GM23338 (cell line): Measurements from ENCODE around the gene KLHL18. TPM values are rescaled to one million over a fixed set of nuclear protein-coding genes. Genes with fewer than 3 reads are reported as not detected.

Experiments used
- ATAC-seq: fragments of 200-7000 bp; cut with Tn5 transposase; 3 replicates; pipeline ENCODE4 v1.9.1; 2020
- DNase-seq: peaks from one replicate; pipeline ENCODE4 v3.0.0-alpha.2; 2015; ENCODE audit warnings: low spot score
- H2AFZ ChIP-seq: fragments of 200-600 bp; sonication (generic); 2 replicates; pipeline ENCODE4 v1.8.0; 2016; ENCODE audit warnings: antibody characterized with exemption, mild to moderate bottlenecking, moderate library complexity
- H3F3A ChIP-seq: fragments of 200-600 bp; sonication (generic); replicated peaks from 2 replicates; pipeline ENCODE4 v1.8.0; 2017; ENCODE audit warnings: antibody characterized with exemption, mixed run types, low read depth
- H3K27ac ChIP-seq: fragments of 200-600 bp; sonication (generic); 2 replicates; pipeline ENCODE4 v1.6.1; 2016; ENCODE audit warnings: low read depth
- H3K27me3 ChIP-seq: fragments of 200-600 bp; sonication (generic); 2 replicates; pipeline ENCODE4 v1.8.0; 2016; ENCODE audit warnings: mild to moderate bottlenecking, mixed run types, moderate library complexity; ENCODE audit not compliant: insufficient read depth
- H3K36me3 ChIP-seq: fragments of 200-600 bp; sonication (generic); 2 replicates; pipeline ENCODE4 v1.8.0; 2016; ENCODE audit warnings: mild to moderate bottlenecking; ENCODE audit not compliant: insufficient read depth
- H3K4me1 ChIP-seq: fragments of 200-600 bp; sonication (generic); 2 replicates; pipeline ENCODE4 v1.8.0; 2016; ENCODE audit warnings: mild to moderate bottlenecking, moderate library complexity; ENCODE audit not compliant: insufficient read depth
- H3K4me2 ChIP-seq: fragments of 200-600 bp; sonication (generic); 2 replicates; pipeline ENCODE4 v1.7.1; 2017; ENCODE audit warnings: mixed run types
- H3K4me3 ChIP-seq: fragments of 200-600 bp; sonication (generic); 2 replicates; pipeline ENCODE4 v1.6.1; 2016; ENCODE audit warnings: mixed run types
- H3K79me2 ChIP-seq: fragments of 200-600 bp; sonication (generic); replicated peaks from 2 replicates; pipeline ENCODE4 v1.8.0; 2017; ENCODE audit warnings: mild to moderate bottlenecking; ENCODE audit not compliant: insufficient read depth
- H3K9me2 ChIP-seq: fragments of 200-600 bp; sonication (generic); 2 replicates; pipeline ENCODE4 v1.8.0; 2017; ENCODE audit not compliant: insufficient read depth
- H4K20me1 ChIP-seq: fragments of 200-600 bp; sonication (generic); replicated peaks from 2 replicates; pipeline ENCODE4 v1.8.0; 2017; ENCODE audit warnings: mild to moderate bottlenecking; ENCODE audit not compliant: insufficient read depth
- H3K27ac Mint-ChIP-seq: 2 replicates; pipeline ENCODE4 v1.8.0; 2020; ENCODE audit warnings: inconsistent platforms, mild to moderate bottlenecking, moderate library complexity, mixed read lengths
- H3K27me3 Mint-ChIP-seq: 3 replicates; pipeline ENCODE4 v1.8.0; 2022; ENCODE audit warnings: low read depth, mild to moderate bottlenecking, moderate library complexity, mixed read lengths, inconsistent platforms; ENCODE audit not compliant: insufficient read depth, poor library complexity
- H3K36me3 Mint-ChIP-seq: 3 replicates; pipeline ENCODE4 v1.8.0; 2021; ENCODE audit warnings: low read depth, mild to moderate bottlenecking, inconsistent platforms, moderate library complexity, mixed read lengths
- H3K4me1 Mint-ChIP-seq: 3 replicates; pipeline ENCODE4 v1.8.0; 2020; ENCODE audit warnings: mild to moderate bottlenecking, inconsistent platforms, mixed read lengths
- H3K4me3 Mint-ChIP-seq: 3 replicates; pipeline ENCODE4 v1.8.0; 2021; ENCODE audit warnings: moderate library complexity, mild to moderate bottlenecking, inconsistent platforms, mixed read lengths
- H3K9me3 Mint-ChIP-seq: 3 replicates; pipeline ENCODE4 v1.8.0; 2020; ENCODE audit warnings: moderate library complexity, mild to moderate bottlenecking, inconsistent platforms, mixed read lengths
- CREB1 ChIP-seq: fragments of 250-450 bp; sonication (Bioruptor Pico); IDR thresholded peaks from 2 replicates; pipeline ENCODE4 v1.5.0; 2020; ENCODE audit warnings: low read depth, mild to moderate bottlenecking, moderate library complexity
- CTCF ChIP-seq, 2 experiments: fragments of 200-600 bp in 1 of 2; sonication (generic) in 1 of 2; conservative IDR thresholded peaks; 2 replicates each; pipeline versions ENCODE4 v1.5.1 to v1.6.1; 2016 to 2017; ENCODE audit warnings: antibody characterized with exemption in 2 of 2, low read depth in 2 of 2, mild to moderate bottlenecking in 2 of 2, moderate library complexity in 1 of 2
- ETS1 ChIP-seq: IDR thresholded peaks from 2 replicates; pipeline ENCODE4 v1.6.1; 2016; ENCODE audit warnings: antibody characterized with exemption
- EZH2 ChIP-seq: fragments of 200-600 bp; sonication (generic); IDR thresholded peaks from one replicate; pipeline ENCODE4 v1.8.0; 2017; ENCODE audit warnings: antibody characterized with exemption, mild to moderate bottlenecking, low read depth; ENCODE audit not compliant: unreplicated experiment
- EZH2phosphoT487 ChIP-seq: fragments of 200-600 bp; sonication (generic); IDR thresholded peaks from one replicate; pipeline ENCODE4 v1.8.1; 2018; ENCODE audit warnings: antibody characterized with exemption; ENCODE audit not compliant: unreplicated experiment
- JUNB ChIP-seq: IDR thresholded peaks from one replicate; pipeline ENCODE4 v1.6.1; 2016; ENCODE audit warnings: antibody characterized with exemption; ENCODE audit not compliant: unreplicated experiment
- NANOG ChIP-seq: IDR thresholded peaks from 2 replicates; pipeline ENCODE4 v1.6.1; 2016; ENCODE audit warnings: antibody characterized with exemption, borderline replicate concordance
- POLR2AphosphoS5 ChIP-seq: IDR thresholded peaks from 2 replicates; pipeline ENCODE4 v1.6.1; 2016; ENCODE audit warnings: antibody characterized with exemption, low read depth
- STAT1 ChIP-seq: IDR thresholded peaks from one replicate; pipeline ENCODE4 v1.6.1; 2016; ENCODE audit warnings: antibody characterized with exemption; ENCODE audit not compliant: unreplicated experiment
- ZNF114 ChIP-seq: fragments of 250-450 bp; sonication (Bioruptor Pico); IDR thresholded peaks from 2 replicates; pipeline ENCODE4 v1.5.0; 2020; ENCODE audit warnings: mild to moderate bottlenecking, moderate library complexity
- ZNF331 ChIP-seq: fragments of 250-450 bp; sonication (Bioruptor Pico); IDR thresholded peaks from 2 replicates; pipeline ENCODE4 v1.5.0; 2020; ENCODE audit warnings: low read depth, mild to moderate bottlenecking, moderate library complexity
- polyA plus RNA-seq: library from polyadenylated mRNA; unstranded; fragments of >200 nt; fragmentation: Nextera tagmentation; extraction: Ambion mirVana; gene quantifications from 2 replicates; pipeline ENCODE4 v1.2.1, GENCODE V29; 2016
- total RNA-seq: library from RNA; depleted of rRNA; stranded (reverse); fragments of >200 nt; shearing (Covaris generic); gene quantifications from 2 replicates; pipeline ENCODE4 v1.2.3, GENCODE V29; 2014
- TF ChIP-seq, protein P1 (sequence below): IDR thresholded peaks from one replicate; pipeline ENCODE4 v1.6.1; 2018; ENCODE audit warnings: antibody characterized with exemption; ENCODE audit not compliant: unreplicated experiment

KLHL18 gene
- total and polyA plus RNA-seq, 2 experiments from 2014 or later = 11.3 to 18.1 TPM

DNA sequence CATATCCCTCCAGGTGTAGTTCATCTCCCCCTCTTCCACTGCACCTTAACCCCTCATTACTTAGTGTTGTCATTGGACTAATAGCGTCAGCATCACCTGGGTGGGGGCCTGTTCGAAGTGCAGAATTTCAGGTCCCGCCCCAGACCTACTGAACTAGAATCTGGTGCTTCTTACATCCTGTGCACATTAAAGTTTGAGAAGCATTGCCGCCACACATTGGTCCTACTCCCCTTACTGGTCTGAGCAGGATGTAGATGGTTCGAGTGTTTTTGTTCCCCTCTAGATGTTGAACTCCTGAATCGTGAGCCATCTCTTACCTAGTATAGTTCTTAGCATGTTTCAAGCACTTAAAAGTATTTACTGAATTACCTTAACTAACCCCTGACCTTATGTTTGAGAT is 13.2 kb downstream of the KLHL18 start:
- no peak overlapping the region for H3K4me3 Mint-ChIP-seq
- H3K27me3 Mint-ChIP-seq = peaks cover 3% of the 10 kb centered on the region
- Histone ChIP-seq H3F3A (no peaks in the 10 kb centered on the region), H3K4me1 (no peaks in the 10 kb centered on the region; the same call in 1 of the 2 replicates), H3K36me3 (no peaks in the 10 kb centered on the region), H2AFZ (no peak overlapping the region), H3K4me2 (no peak overlapping the region), H3K27ac (0 out of 2 replicates have a peak overlapping the region, but pooled peaks have one; percentile 36), H4K20me1 (peaks cover 35% of the 10 kb centered on the region), H3K79me2 (peaks cover 88% of the 10 kb centered on the region), H3K4me3 (no peak overlapping the region), H3K27me3 (no peaks in the 10 kb centered on the region), H3K9me2 (no peaks in the 10 kb centered on the region)
- ATAC-seq (no peak), DNase-seq (no peak)
- no peaks in the 10 kb centered on the region for H3K9me3 Mint-ChIP-seq
- TF ChIP-seq EZH2phosphoT487 = no peak
- TF ChIP-seq ETS1 = no peak
- no peak for TF ChIP-seq EZH2
- TF ChIP-seq POLR2AphosphoS5 = no peak
- TF ChIP-seq, protein P1, sequence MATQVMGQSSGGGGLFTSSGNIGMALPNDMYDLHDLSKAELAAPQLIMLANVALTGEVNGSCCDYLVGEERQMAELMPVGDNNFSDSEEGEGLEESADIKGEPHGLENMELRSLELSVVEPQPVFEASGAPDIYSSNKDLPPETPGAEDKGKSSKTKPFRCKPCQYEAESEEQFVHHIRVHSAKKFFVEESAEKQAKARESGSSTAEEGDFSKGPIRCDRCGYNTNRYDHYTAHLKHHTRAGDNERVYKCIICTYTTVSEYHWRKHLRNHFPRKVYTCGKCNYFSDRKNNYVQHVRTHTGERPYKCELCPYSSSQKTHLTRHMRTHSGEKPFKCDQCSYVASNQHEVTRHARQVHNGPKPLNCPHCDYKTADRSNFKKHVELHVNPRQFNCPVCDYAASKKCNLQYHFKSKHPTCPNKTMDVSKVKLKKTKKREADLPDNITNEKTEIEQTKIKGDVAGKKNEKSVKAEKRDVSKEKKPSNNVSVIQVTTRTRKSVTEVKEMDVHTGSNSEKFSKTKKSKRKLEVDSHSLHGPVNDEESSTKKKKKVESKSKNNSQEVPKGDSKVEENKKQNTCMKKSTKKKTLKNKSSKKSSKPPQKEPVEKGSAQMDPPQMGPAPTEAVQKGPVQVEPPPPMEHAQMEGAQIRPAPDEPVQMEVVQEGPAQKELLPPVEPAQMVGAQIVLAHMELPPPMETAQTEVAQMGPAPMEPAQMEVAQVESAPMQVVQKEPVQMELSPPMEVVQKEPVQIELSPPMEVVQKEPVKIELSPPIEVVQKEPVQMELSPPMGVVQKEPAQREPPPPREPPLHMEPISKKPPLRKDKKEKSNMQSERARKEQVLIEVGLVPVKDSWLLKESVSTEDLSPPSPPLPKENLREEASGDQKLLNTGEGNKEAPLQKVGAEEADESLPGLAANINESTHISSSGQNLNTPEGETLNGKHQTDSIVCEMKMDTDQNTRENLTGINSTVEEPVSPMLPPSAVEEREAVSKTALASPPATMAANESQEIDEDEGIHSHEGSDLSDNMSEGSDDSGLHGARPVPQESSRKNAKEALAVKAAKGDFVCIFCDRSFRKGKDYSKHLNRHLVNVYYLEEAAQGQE = no peak
- no peak for TF ChIP-seq ZNF331 (CRISPR knock-in tag)
- no peak for TF ChIP-seq NANOG
- no peak for TF ChIP-seq ZNF114 (CRISPR knock-in tag)
- no peak for TF ChIP-seq CTCF (conservative IDR thresholded peaks at IDR 0.05; ENCODE audit: low read depth in 2 of 2)
- no peak for TF ChIP-seq JUNB
- no peak for TF ChIP-seq CREB1 (CRISPR knock-in tag)
- TF ChIP-seq STAT1 = no peak
- 0 out of 3 replicates have a peak, but pooled peaks cover 3% of the 10 kb centered on the region for H3K36me3 Mint-ChIP-seq
- peaks cover 25% of the 10 kb centered on the region for H3K4me1 Mint-ChIP-seq
- no peak overlapping the region for H3K27ac Mint-ChIP-seq
